GM18909 (cell line): Measurements from ENCODE around the gene COLEC11.

Experiments
- ATAC-seq: cut with Tn5 transposase; IDR thresholded peaks from one replicate; pipeline ENCODE4 v1.9.1; 2021; ENCODE audit warnings: mild to moderate bottlenecking; ENCODE audit not compliant: unreplicated experiment, poor library complexity

The COLEC11 gene

DNA sequence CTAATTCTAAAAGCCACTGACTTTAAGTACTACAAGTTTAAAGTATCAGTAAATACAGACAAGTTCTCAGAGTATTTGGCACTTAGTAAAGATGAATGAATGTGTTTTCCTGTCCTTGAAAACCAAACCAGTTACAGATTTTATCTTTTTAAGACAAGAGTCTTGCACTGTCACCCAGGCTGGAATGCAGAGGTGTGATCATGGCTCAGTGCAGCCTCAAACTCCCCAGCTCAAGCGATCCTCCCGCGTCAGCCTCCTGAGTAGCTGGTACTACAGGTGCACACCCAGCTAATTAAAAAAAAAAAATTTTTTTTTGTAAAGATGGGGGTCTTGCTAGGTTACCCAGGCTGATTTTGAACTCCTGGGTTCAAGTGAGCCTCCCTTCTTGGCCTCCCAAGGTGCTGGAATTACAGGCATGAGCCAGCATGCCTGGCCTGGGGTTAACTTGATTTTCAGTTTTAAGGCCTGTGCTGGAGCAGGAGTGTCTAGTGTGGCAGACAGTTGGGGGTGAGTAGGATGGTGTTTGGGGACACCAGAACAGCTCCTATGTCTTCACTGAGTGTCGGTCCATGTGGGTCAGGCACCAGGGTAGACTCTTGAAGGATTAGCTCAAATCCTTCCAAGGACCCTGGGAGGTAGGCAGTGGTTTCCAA, 10.2 kb upstream of the COLEC11 start:
- ATAC-seq: no peak

DNA sequence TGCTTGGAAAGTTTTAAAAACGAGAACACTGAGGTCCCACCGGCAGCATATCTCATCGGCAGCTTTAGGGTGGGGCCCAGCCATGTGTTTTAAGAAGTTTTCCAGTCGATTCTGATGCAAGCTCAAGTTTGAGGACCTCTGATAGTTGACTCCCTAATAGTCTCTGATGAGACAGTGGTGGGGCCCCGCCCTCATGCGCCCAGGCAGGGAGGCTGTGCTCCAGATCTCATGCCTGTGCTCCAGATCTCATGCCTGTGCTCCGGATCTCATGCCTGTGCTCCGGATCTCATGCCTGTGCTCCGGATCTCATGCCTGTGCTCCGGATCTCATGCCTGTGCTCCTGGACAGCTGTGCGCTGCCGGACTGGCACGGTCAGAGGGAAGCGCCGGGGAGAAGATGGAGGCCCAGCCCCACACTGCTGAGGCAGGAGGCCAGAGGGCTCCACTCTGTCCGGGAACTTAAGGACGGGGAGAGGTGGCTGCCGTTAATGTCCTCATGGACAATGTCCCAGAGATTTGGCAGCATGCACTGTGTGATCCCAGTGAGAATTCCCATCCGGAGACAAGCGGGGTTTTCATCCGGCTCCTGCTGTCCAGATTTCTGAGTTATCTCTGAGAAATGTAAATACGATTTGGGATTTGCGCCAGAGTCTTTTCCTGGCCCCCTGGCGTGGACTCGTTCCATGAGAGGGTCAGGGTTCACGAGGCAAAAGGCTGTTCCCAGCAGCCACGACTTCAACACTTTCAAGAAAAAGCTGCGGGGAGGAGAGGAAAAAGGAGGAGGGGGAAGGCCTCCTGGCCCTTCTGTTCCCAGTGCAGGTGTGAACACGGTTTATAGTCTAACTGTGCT, 9.4 kb upstream of the COLEC11 start:
- no peak for ATAC-seq

DNA sequence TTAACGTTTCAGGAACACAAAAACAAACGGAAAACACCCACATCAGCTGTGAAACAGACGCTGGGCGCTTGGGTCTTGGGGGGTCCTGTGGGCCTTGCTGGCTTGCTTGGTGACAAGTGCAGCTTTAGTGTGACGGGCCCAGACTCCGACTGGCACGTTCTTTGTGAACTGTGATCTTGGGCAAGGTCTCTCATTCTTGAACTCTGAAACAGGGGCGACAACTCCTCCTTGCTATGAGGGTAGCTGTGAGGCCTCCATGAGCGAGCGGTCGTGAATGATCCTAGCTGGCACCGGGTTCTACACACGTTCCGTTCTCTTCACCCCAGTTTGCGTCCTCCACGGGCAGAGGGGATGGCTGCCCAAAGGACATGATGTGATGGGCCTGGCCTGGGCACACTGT, 8.7 kb upstream of the COLEC11 start:
- no peak for ATAC-seq

DNA sequence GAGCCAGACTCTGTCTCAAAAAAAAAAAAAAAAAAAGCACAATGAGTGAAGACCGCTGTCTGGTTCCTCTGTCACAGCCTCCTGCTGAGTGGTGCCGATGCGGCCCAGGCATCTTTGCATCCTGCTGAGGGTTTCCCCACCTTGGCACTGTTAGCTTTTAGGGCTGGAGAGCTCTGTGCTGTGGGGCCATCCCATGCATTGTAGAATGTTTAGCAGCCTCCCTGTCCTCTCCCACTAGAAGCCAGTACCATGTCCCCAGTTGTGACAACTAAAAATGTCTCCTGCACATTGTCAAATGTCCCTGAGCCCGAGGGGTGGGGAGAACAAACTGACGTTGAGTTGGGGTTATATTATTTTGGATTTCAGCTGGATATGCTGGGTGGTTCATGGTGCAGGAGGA, 7.9 kb upstream of the COLEC11 start:
- no peak for ATAC-seq

DNA sequence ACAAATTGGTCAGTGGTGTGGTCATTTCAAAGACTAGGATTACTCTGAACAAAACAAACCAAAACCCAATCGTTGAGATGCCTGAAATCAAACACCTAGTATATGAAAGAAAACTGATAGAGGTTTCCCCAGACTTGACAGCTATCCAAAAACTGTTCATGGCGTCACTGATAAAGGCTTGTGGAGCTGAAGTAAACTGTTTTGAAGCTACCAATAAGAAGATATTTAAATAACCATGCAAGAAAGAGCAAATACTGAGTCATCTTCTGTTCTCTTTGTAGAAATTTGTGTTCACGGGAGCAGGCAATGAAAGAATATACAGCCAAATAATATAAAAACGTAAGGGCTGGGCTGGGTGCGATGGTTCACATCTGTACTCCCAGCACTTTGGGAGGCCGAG, 7.5 kb upstream of the COLEC11 start:
- ATAC-seq: no peak

DNA sequence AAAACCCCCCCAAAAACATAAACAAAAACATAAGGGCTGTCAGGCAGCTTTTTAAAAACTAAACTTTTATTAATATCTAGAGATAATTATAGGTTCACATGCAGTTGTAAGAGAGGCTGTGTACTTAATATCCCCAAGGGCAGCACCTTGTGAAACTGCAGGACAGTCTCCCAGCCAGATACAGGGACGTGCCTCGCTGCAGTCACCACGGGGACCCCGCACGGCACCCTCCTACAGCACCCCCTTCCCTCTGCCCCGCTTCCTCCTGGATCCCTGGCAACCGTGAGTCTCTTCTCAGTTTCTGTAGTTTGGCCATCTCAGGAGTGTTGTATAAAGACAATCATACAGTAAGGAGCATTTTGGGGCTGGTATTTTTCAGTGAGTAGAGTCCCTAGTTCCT, 6.8 kb upstream of the COLEC11 start:
- ATAC-seq: no peak

DNA sequence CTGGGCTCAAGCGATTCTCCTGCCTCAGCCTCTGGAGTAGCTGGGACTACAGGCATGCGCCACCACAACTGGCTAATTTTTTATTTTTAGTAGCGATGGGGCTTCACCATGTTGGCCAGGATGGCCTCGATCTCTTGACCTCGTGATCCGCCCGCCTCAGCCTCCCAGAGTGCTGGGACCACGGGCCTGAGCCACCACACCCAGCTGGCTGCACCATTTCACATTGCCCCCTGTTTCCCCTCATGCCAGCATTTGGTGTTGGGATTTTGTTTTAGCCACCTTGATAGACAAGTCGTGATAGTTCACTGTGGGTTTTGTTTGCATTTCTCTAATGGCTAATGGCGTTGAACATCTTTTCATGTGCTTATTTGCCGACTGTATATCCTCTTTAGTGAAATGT, 5.8 kb upstream of the COLEC11 start:
- ATAC-seq: no peak

DNA sequence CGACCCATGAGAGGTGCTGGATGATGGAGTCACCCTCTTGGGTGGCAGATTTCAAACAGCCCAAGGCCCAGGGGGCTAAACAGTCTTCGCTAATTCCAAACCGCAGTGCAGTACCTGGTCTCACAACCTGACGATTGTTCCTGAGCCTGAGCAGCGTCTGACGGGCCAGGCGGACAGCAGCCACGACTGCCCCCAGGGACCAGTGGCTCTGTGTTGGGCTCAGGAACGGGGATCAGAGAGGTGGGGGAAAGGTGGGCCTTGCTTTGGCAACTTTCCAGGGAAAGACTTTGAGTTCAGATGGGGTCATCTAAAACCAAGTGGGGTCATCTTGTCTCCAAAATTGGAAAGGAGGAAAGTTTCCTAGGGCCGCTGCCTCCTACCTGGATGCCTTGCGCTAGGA, 492 bp downstream of the COLEC11 start:
- ATAC-seq: no peak

DNA sequence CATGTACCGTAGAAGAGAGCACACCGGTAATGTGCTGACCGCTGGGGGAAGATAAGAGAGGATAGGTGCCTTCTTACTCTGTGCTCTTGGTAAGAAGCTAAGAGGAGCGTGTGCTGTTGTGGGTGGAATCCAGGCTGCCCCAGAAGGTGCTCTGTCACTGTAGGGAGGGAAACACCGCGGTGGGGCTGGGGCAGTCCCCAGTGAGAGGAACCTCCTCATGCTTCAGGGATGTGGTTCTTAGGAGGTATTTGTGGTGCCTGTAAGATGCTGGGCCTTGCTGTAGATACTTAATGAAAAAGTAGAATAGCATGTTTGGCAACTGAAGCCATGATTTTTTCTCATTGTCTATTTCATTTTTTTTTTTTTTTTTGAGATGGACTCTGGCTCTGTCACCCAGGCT, 1.1 kb downstream of the COLEC11 start:
- ATAC-seq: peak; percentile 73

DNA sequence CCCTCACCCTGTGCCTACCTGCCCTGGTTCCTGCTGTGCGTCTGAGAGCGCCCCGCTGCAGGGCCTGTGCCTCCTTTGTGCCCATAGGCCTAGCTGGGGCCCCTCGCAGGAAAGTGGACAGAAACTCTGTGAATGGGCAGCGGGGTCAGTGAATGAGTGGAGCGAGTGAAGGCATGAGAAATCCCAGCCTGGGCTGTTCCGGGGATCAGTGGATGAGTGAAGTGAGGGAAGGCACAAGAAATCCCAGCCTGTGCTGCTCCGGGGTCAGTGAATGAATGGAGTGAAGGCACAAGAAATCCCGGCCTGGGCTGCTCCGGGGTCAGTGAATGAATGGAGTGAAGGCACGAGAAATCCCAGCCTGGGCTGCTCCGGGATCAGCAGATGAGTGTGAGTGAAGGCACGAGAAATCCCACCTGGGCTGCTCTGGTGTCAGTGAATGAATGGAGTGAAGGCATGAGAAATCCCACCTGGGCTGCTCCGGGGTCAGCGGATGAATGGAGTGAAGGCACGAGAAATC, 2.0 kb downstream of the COLEC11 start:
- no peak for ATAC-seq

DNA sequence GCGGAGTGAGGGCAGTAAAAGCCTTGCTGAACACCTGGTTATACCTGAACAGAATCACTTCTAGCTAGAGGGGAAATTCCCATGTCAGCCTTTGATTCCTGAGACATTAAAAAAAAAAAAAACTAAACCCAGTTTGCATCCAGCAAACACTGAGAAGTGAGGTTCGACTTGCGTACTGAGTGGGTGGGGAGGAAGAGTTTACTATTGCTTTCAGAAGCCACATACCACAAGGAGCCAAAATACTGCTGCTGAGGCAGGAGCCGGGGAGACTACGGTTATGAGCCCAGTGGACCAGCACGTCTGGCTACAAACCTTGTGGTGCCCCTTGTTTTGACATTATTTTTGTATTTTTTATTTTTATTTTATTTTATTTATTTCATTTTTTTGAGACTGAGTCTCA, 2.7 kb downstream of the COLEC11 start:
- peak; percentile 41 for ATAC-seq

DNA sequence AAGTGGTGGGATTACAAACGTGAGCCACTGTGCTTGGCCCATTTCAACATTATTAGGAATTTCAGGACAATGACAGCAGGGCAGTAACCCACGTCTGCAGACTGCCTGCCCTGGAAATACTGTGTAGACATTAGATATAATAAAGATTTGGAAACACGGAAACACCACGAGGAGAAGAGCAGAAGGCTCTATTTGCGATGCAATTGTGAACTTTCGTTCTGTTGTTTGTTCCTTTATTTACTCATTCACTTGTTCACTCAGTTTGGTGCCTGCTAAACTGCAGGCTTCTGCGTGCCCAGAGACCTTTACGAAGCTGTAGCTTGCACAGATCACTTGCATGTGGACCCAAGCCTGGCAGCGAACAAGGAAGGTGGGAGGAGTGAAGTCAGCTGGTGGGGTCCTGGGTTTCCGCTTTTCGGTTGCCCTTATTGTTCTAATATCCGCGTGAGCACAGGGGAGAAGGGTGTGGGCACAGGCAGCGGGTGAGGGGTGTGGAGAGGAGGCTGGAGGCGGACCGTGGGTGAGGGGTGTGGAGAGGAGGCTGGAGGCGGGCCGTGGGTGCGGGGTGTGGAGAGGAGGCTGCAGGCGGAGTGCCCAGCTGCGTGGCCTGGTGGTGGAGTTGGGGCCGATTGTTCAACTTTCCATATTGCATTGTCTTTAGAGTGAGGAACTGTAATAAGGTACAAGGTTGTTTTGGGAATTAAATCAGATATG, 3.4 kb downstream of the COLEC11 start:
- no peak for ATAC-seq

DNA sequence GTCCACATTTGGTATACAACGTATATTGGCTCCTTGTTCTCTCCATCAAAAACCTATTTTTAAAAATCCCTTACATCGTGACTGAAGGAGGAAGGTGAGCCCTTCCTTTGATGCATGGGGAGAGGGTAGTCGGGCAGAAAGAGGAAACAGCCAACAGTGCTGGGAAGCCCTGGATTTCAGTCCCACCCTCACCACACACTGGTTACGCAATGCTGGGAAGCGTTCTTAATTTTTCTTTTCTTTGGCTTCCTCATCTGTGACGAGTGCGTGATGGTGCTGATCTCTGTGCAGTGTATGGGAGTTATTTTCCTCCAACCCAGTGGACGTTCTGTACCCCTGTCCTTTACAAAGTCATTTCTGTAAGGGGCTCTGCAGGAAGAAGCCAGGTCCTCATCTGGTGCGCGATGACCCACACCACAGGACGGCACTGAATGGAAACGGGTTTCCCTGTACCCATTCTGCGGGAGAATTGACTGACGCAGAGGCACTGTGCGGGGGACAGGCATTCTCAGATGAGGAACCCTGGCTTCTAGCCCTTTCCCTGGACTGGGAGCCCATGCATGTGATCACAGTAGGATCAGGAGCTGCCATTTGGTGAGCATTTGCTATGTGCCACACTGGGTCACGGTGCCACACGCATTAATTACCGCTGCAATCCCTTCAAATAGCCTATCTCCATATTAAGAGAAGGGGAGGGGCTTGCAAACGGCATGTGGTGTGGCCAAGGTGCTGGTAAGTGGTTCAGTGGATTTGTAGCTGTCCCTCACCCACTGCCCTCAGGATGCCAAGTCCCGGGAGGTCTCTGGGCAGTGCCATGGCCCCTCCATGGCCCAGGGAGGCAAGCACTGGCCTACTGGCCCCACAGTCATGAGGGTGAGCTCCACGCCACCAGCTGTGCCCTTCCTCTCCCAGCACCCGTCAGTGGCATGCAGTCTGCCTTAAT, 4.3 kb downstream of the COLEC11 start:
- no peak for ATAC-seq

DNA sequence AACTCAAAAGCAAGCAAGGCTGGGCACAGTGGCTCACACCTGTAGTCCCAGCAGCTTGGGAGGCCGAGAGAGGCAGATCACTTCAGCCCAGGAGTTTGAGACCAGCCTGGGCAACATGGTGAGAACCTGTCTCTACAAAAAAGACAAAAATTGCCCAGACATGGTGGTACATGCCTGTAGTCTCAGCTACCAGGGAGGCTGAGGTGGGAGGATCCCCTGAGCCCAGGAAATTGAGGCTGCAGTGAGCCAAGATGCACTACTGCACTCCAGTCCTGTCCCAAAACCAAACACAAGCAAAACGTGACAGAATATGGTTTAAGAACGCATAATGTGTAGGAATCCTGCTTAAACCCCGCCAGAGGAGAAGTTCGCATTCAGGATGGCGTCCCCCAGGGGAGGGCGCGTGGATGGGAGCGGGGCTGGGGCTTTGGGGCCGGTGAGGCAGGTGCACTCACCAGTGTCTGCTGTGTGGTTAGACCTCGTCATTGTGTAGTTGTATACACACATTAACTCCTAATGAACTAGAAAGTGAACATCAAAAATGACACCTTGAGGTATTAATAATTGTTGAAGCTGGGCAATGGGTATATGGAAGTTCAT, 5.4 kb downstream of the COLEC11 start:
- no peak for ATAC-seq

DNA sequence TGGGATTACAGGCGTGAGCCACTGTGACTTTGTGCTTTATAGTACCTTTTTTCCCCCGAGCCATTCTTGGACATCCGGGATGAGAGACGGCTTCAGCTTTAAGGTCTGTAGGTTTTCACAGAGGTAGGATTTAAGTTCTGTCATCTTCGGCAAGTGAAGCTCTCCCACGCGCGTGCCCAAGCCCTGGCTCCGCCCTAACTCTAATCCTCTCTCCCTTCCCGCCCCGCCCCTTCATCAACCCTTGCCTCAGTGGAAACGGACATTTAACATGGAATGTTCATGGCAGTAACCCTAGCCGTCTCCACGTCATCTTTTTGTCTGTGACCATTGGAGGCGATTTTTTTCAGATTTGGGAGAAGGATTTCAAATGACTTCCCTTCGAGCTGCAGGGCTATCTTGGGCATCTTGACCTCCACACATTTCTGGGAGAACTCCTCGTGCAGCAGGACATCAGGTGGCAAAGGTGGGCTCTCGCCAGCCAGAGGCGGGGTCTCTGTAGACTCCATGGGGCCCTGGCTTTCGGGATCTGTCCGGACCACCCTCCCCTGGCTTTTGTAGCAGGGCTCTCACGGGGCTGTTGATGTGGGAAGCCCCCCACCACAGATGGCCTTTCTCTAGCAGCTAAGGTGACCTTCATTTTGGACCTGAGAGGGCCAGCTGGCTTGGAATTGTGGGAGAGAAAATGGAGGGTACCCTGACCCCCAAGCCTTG, 6.8 kb downstream of the COLEC11 start:
- no peak for ATAC-seq

DNA sequence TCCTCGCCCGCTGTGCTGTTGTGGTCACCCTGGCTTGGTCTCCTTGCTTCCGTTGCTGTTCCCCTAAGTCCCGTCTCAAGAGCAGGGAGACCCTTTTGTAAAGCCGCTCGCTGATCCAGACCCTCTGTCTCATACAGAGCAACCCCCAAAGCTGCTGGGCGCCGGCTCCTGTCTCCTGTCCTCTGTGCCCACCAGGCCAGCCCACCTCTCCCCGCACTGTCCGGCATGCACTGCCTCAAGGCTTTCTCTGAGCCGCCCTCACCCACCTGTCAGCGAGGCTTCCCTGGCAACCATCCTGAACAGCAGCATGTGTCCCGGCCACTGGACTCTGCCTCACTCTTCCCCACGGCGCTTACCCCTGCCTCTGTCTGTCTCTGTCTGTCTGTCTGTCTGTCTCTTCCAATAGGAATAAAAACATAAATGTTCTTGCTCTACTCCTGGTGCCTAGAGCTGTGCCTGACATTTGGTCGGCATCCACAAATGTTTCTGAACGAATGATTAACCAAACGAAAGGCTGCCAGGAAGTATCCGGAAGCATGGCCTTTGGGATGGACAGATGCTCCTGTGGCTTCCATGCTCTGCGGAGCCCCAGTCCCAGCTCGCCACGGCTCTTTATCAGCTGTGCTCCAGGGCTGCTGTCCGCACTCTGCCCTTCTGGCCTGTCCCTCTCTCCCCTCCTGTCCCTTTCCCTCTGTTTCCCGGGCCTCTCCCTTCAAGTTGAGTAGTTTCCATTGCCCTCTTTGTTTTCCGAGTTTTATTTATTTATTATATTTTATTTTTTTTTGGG, 7.8 kb downstream of the COLEC11 start:
- ATAC-seq: no peak

DNA sequence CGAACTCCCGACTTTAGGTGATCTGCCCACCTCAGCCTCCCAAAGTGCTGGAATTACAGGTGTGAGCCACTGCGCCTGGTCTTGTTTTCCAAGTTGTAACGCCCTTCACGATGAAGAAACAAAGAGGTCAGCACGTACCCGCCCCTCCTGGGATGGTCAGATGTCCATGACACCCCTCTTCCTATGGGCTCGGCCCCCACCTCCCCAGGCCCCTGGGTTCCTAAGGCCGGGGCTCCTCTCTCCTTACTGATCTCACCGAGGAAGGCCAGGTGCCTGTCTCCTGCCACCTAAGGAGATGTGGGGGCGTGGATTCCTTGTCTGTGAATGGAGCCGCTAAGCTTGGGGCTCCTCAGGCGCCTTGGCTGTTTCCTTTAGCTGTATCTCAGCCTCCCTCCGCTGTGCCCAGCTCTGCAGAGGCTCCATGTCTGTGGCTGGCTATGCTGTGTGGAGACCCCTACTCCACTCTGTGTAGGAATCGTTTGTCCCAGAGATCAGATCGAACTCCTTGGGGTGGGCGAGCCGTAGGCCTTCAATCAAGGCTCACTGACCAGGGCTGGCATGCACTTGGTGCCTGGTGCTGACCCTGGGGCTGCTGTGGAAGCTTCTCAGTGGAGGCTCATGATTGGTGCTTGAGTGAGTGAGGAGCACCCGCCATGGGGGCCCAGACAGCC, 8.8 kb downstream of the COLEC11 start:
- ATAC-seq: no peak
